HepG2 (cell line): ENCODE measurements around the gene ARHGAP10. TPM values are rescaled to one million over a fixed set of nuclear protein-coding genes. Genes with fewer than 3 reads are reported as not detected.
A peak's percentile ranks its signal among the peaks of the same experiment; 100 is the strongest.

ENCODE experiments used
- ATAC-seq: fragments of 200-7000 bp; cut with Tn5 transposase; 3 replicates; pipeline ENCODE4 v1.9.1; 2020; ENCODE audit warnings: mild to moderate bottlenecking, moderate library complexity
- BruUV-seq: library from RNA; stranded (reverse); fragments of 400-500 nt; replicated peaks from 2 replicates; lab custom pipeline; 2021; lab: Mats Ljungman, UMichigan
- CTCF ChIA-PET: fragments of 300-600 bp; formaldehyde crosslinking; extraction: SDS; loops from one replicate; lab custom pipeline; 2021; ENCODE audit warnings: low total read pairs, inconsistent platforms, low intra/inter-chr PET ratio; lab: Yijun Ruan, JAX
- POLR2A ChIA-PET: fragments of 350-600 bp; sonication (Branson Sonifier 250); formaldehyde crosslinking; loops from one replicate; lab custom pipeline; 2020; ENCODE audit warnings: antibody characterized with exemption, inconsistent platforms; lab: Yijun Ruan, JAX
- DNase-seq: peaks from one replicate; pipeline ENCODE4 v3.0.0-alpha.2; 2015; ENCODE audit warnings: low spot score
- FAIRE-seq: peaks from 3 replicates; lab custom pipeline; 2011; peaks lifted over from hg19 to GRCh38; lab: Jason Lieb, UNC
- H2AFZ ChIP-seq: one replicate; pipeline ENCODE4 v1.6.1; 2011; ENCODE audit warnings: low read length, inconsistent platforms
- H3K27ac ChIP-seq: fragments of 300-600 bp; 3 replicates; pipeline ENCODE4 v1.8.0; 2011; ENCODE audit warnings: mixed run types, mild to moderate bottlenecking, mixed read lengths, low read length, inconsistent platforms; ENCODE audit not compliant: insufficient read depth; ENCODE audit errors: extremely low read length
- H3K27me3 ChIP-seq, 2 experiments: fragments of 200-600 bp in 1 of 2; 2 replicates in 1 of 2; 3 replicates in 1 of 2; pipeline versions ENCODE4 v1.6.0 to v1.8.0; 2011; ENCODE audit warnings: low read length in 2 of 2, mild to moderate bottlenecking in 2 of 2, moderate library complexity in 2 of 2, inconsistent platforms in 1 of 2; ENCODE audit not compliant: insufficient read depth in 2 of 2, control insufficient read depth in 1 of 2
- H3K36me3 ChIP-seq, 2 experiments: fragments of 200-600 bp in 1 of 2; replicated peaks in 1 of 2; 2 replicates in 1 of 2; 3 replicates in 1 of 2; pipeline versions ENCODE4 v1.5.1 to v1.8.0; 2011; ENCODE audit warnings: low read length in 2 of 2, inconsistent platforms in 1 of 2; ENCODE audit not compliant: insufficient read depth in 2 of 2, control insufficient read depth in 1 of 2
- H3K4me1 ChIP-seq: 2 replicates; pipeline ENCODE4 v1.5.1; 2012; ENCODE audit warnings: low read length, inconsistent platforms; ENCODE audit not compliant: insufficient read depth
- H3K4me2 ChIP-seq: 2 replicates; pipeline ENCODE4 v1.6.0; 2011; ENCODE audit warnings: low read depth, low read length, inconsistent platforms
- H3K4me3 ChIP-seq, 3 experiments: fragments of 200-600 bp in 1 of 3; sonication (generic), shearing (Covaris generic) in 1 of 3; replicated peaks in 1 of 3; 2 replicates each; pipeline ENCODE4 v1.5.1; 2011 to 2016; ENCODE audit warnings: low read length in 3 of 3, inconsistent platforms in 2 of 3, low read depth in 2 of 3, mild to moderate bottlenecking in 2 of 3, control low read depth in 1 of 3, mixed read lengths in 1 of 3; ENCODE audit not compliant: insufficient read depth in 1 of 3
- H3K79me2 ChIP-seq: one replicate; pipeline ENCODE4 v1.6.1; 2011; ENCODE audit warnings: low read length, inconsistent platforms; ENCODE audit not compliant: insufficient read depth
- H3K9ac ChIP-seq: 2 replicates; pipeline ENCODE4 v1.6.0; 2011; ENCODE audit warnings: mild to moderate bottlenecking, low read depth, low read length, inconsistent platforms; ENCODE audit not compliant: insufficient read depth
- H3K9me3 ChIP-seq: 2 replicates; pipeline ENCODE4 v1.5.1; 2012; ENCODE audit warnings: mild to moderate bottlenecking, low read length
- H4K20me1 ChIP-seq: 2 replicates; pipeline ENCODE4 v1.6.0; 2011; ENCODE audit warnings: inconsistent platforms, mild to moderate bottlenecking, low read length, moderate library complexity; ENCODE audit not compliant: insufficient read depth
- ARID5B ChIP-seq: IDR thresholded peaks from 2 replicates; pipeline ENCODE4 v1.4.0; 2020; ENCODE audit warnings: mild to moderate bottlenecking, missing genetic modification reagents
- GATAD1 ChIP-seq: IDR thresholded peaks from 2 replicates; pipeline ENCODE4 v1.6.1; 2016; ENCODE audit warnings: missing genetic modification reagents, missing compliant biosample characterization
- SKI ChIP-seq: fragments of 450-650 bp; IDR thresholded peaks from one replicate; pipeline ENCODE4 v1.6.1; 2018; ENCODE audit warnings: mild to moderate bottlenecking; ENCODE audit not compliant: partially characterized antibody
- SMAD1 ChIP-seq: sonication (generic); formaldehyde crosslinking; IDR thresholded peaks from 2 replicates; pipeline ENCODE4 v1.4.0; 2020; ENCODE audit warnings: missing genetic modification reagents, low read depth, mild to moderate bottlenecking, borderline replicate concordance
- SNAPC2 ChIP-seq: sonication (generic); formaldehyde crosslinking; IDR thresholded peaks from 2 replicates; pipeline ENCODE4 v1.8.1; 2022; ENCODE audit warnings: mild to moderate bottlenecking, missing genetic modification reagents
- SNAPC5 ChIP-seq: sonication (generic); formaldehyde crosslinking; IDR thresholded peaks from 2 replicates; pipeline ENCODE4 v1.8.1; 2023; ENCODE audit warnings: mild to moderate bottlenecking, missing genetic modification reagents, borderline replicate concordance
- TARDBP ChIP-seq: sonication (generic); formaldehyde crosslinking; IDR thresholded peaks from 2 replicates; pipeline ENCODE4 v1.8.0; 2022; ENCODE audit warnings: mild to moderate bottlenecking, missing genetic modification reagents
- U2AF2 ChIP-seq: fragments of 200-400 bp; formaldehyde crosslinking; IDR thresholded peaks from 2 replicates; pipeline ENCODE4 v1.6.1; 2017; ENCODE audit warnings: low read depth, mild to moderate bottlenecking, low read length
- ZNF30 ChIP-seq: sonication (generic); formaldehyde crosslinking; IDR thresholded peaks from 2 replicates; pipeline ENCODE4 v1.5.0; 2020; ENCODE audit warnings: mild to moderate bottlenecking, missing genetic modification reagents
- ZNF407 ChIP-seq: sonication (generic); formaldehyde crosslinking; IDR thresholded peaks from one replicate; pipeline ENCODE4 v1.5.1; 2020; ENCODE audit warnings: mild to moderate bottlenecking, missing genetic modification reagents; ENCODE audit errors: not compliant biosample characterization
- ZNF747 ChIP-seq: sonication (generic); formaldehyde crosslinking; IDR thresholded peaks from 2 replicates; pipeline ENCODE4 v1.8.1; 2023; ENCODE audit warnings: missing genetic modification reagents, mild to moderate bottlenecking, borderline replicate concordance
- WGBS: methylation state at CpG from one replicate; pipeline ENCODE4 v1.1.6; 2017; ENCODE audit warnings: low lambda C conversion rate; 5-methylcytosine and 5-hydroxymethylcytosine counted together
- in situ Hi-C: cut with HindIII; loops from 2 replicates; pipeline ENCODE4 v1.10.0; 2017; ENCODE audit warnings: low pct_unique_long_range_greater_than_20kb; ENCODE audit not compliant: extremely low pct_ligation_motif_present
- intact Hi-C: fragments of 100-400 bp; cut with micrococcal nuclease; formaldehyde crosslinking; loops from one replicate; pipeline ENCODE4 v1.10.0; 2022; ENCODE audit not compliant: unreplicated experiment
- polyA plus RNA-seq, 8 experiments: library from polyadenylated mRNA; depleted of rRNA in 3 of 8; stranded (reverse) in 7 of 8; unstranded in 1 of 8; fragments of >200 nt; fragmentation: Illumina TruSeq in 4 of 8; extraction: Trizol in 4 of 8; gene quantifications; 2 replicates each; pipeline versions ENCODE4 v1.2.1 to v1.2.3, GENCODE V29; 2011 to 2016; ENCODE audit warnings: low read depth in 4 of 8, missing spikeins in 1 of 8, mixed read lengths in 1 of 8; ENCODE audit not compliant: insufficient read depth in 1 of 8
- total RNA-seq, 5 experiments: library from RNA; depleted of rRNA; stranded (reverse); fragments of >200 nt; fragmentation: Illumina TruSeq; extraction: Trizol; gene quantifications; 2 replicates each; pipeline ENCODE4 v1.2.3, GENCODE V29; 2016; ENCODE audit warnings: low read depth in 1 of 5

Gene ARHGAP10
- total and polyA plus RNA-seq, 2 of the 13 experiments (the other 11 are each of a cell fraction or from before 2014, with no cell fraction given) = 0.45 to 1.6 TPM

GRCh38 chr4:147747787-147748454, 16.0 kb downstream of the ARHGAP10 start:
- H3K79me2 ChIP-seq = no peaks in the 10 kb centered on the region
- WGBS = 30% methylated on average over 5 of the region's 5 CpGs
- ChIA-PET CTCF (no interaction called here), POLR2A (no interaction called here)
- no peak overlapping the region for H2AFZ ChIP-seq
- FAIRE-seq = no peak
- BruUV-seq = no TSS peak
- DNase-seq = no peak
- H4K20me1 ChIP-seq = no peaks in the 10 kb centered on the region
- no peak overlapping the region for H3K4me3 ChIP-seq
- in situ Hi-C loops = no loop called here
- ATAC-seq = 0 out of 3 replicates have a peak, but pooled peaks have one; percentile 35
- H3K36me3 ChIP-seq = no peaks in the 10 kb centered on the region
- H3K27me3 ChIP-seq = no peaks in the 10 kb centered on the region
- no peaks in the 10 kb centered on the region for H3K4me1 ChIP-seq
- no peak overlapping the region for H3K4me2 ChIP-seq
- no peaks in the 10 kb centered on the region for H3K9me3 ChIP-seq
- intact Hi-C loops = no loop called here
- no peak overlapping the region for H3K27ac ChIP-seq
- H3K9ac ChIP-seq = no peak overlapping the region
- TF ChIP-seq ARID5B (CRISPR knock-in tag) (no peak), U2AF2 (no peak), TARDBP (CRISPR knock-in tag) (no peak), SKI (no peak), SMAD1 (CRISPR knock-in tag) (no peak), ZNF407 (CRISPR knock-in tag) (no peak), ZNF747 (no peak), GATAD1 (CRISPR knock-in tag) (no peak), SNAPC2 (CRISPR knock-in tag) (no peak), ZNF30 (CRISPR knock-in tag) (no peak), SNAPC5 (CRISPR knock-in tag) (no peak)
